A549 (cell line): ENCODE results near the gene SP6.

Source experiments
- CTCF ChIP-seq: fragments of >200 bp; sonication (Bioruptor Twin); formaldehyde crosslinking; IDR thresholded peaks from 3 replicates; pipeline ENCODE4 v1.5.1; 2016
- EP300 ChIP-seq, 2 experiments: fragments of >200 bp; sonication (Bioruptor Twin); formaldehyde crosslinking; IDR thresholded peaks; 2 replicates in 1 of 2; 3 replicates in 1 of 2; pipeline ENCODE4 v1.6.1; 2016 to 2017
- NPAS2 ChIP-seq: fragments of 250-450 bp; sonication (Bioruptor Pico); IDR thresholded peaks from 2 replicates; pipeline ENCODE4 v1.8.0; 2022; ENCODE audit warnings: mild to moderate bottlenecking, moderate library complexity, borderline replicate concordance
- POLR2A ChIP-seq: IDR thresholded peaks from 2 replicates; pipeline ENCODE4 v1.6.1; 2012; ENCODE audit warnings: mild to moderate bottlenecking, low read length
- TF ChIP-seq, protein P1 (sequence below): fragments of 450-650 bp; IDR thresholded peaks from 2 replicates; pipeline ENCODE4 v1.6.1; 2014; ENCODE audit warnings: antibody characterized with exemption
- TF ChIP-seq, protein P2 (sequence below): fragments of >200 bp; sonication (Bioruptor Twin); formaldehyde crosslinking; IDR thresholded peaks from 2 replicates; pipeline ENCODE4 v1.6.1; 2016

- no peak for TF ChIP-seq CTCF
- TF ChIP-seq, protein P1, sequence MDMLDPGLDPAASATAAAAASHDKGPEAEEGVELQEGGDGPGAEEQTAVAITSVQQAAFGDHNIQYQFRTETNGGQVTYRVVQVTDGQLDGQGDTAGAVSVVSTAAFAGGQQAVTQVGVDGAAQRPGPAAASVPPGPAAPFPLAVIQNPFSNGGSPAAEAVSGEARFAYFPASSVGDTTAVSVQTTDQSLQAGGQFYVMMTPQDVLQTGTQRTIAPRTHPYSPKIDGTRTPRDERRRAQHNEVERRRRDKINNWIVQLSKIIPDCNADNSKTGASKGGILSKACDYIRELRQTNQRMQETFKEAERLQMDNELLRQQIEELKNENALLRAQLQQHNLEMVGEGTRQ = no peak
- no peak for TF ChIP-seq EP300 (IDR thresholded peaks at IDR 0.05)
- TF ChIP-seq NPAS2 (CRISPR knock-in tag) = no peak
- TF ChIP-seq POLR2A = no peak
- TF ChIP-seq, protein P2, sequence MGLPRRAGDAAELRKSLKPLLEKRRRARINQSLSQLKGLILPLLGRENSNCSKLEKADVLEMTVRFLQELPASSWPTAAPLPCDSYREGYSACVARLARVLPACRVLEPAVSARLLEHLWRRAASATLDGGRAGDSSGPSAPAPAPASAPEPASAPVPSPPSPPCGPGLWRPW = no peak
These were observed 42.0 kb downstream of the SP6 start for GRCh38 chr17:47808830-47809480.
